Measurements from ENCODE around the gene CHMP2A. TPM values are rescaled to one million over a fixed set of nuclear protein-coding genes. Genes with fewer than 3 reads are reported as not detected.

The CHMP2A gene
- total and polyA plus RNA-seq, 2 donors from 2014 or later, result 142 to 294 TPM

GRCh38 chr19:58585442-58586132 is 30.7 kb upstream of the CHMP2A start:
- Histone ChIP-seq H3K4me1 (ENCODE audit: control insufficient read depth in 2 of 3, insufficient read depth in 2 of 3, low read depth in 1 of 3, low read length in 3 of 3) (peaks cover 0 to 6% (median 0%) of the 10 kb centered on the region in 3 donors), H3K9me3 (ENCODE audit: control insufficient read depth in 2 of 3, insufficient read depth in 1 of 3, low read length in 3 of 3) (no peaks in the 10 kb centered on the region), H3K4me3 (ENCODE audit: low read length in 3 of 3) (no peak overlapping the region), H3K9ac (ENCODE audit: low read length in 3 of 3) (no peak overlapping the region), H3K36me3 (ENCODE audit: control insufficient read depth in 2 of 3, insufficient read depth in 3 of 3, low read length in 3 of 3) (peaks cover 2 to 7% (median 3%) of the 10 kb centered on the region in 3 donors), H3K27ac (ENCODE audit: low read depth in 2 of 2, low read length in 2 of 2) (no peak overlapping the region), H3K27me3 (ENCODE audit: control insufficient read depth, insufficient read depth, low read length) (no peaks in the 10 kb centered on the region)
- no peak for TF ChIP-seq CTCF (IDR thresholded peaks at IDR 0.05; ENCODE audit: borderline replicate concordance, extremely low read depth, insufficient read depth)
- intact Hi-C loops (cut with DNase I), result no loop called here
- FAIRE-seq, result no peak
- no peak for DNase-seq

GRCh38 chr19:58584498-58585441 is 29.9 kb upstream of the CHMP2A start:
- Histone ChIP-seq H3K9me3 (ENCODE audit: control insufficient read depth in 2 of 3, insufficient read depth in 1 of 3, low read length in 3 of 3) (no peaks in the 10 kb centered on the region), H3K36me3 (ENCODE audit: control insufficient read depth in 2 of 3, insufficient read depth in 3 of 3, low read length in 3 of 3) (peaks cover 2 to 7% (median 3%) of the 10 kb centered on the region in 3 donors), H3K9ac (ENCODE audit: low read length in 3 of 3) (no peak overlapping the region), H3K4me1 (ENCODE audit: control insufficient read depth in 2 of 3, insufficient read depth in 2 of 3, low read depth in 1 of 3, low read length in 3 of 3) (peaks cover 0 to 6% (median 0%) of the 10 kb centered on the region in 3 donors), H3K27me3 (ENCODE audit: control insufficient read depth, insufficient read depth, low read length) (no peaks in the 10 kb centered on the region), H3K27ac (ENCODE audit: low read depth in 2 of 2, low read length in 2 of 2) (no peak overlapping the region), H3K4me3 (ENCODE audit: low read length in 3 of 3) (no peak overlapping the region)
- DNase-seq, result peak in 1 of 5 donors; percentile 41
- intact Hi-C loops (cut with DNase I), result no loop called here
- FAIRE-seq, result no peak
- TF ChIP-seq CTCF (IDR thresholded peaks at IDR 0.05; ENCODE audit: borderline replicate concordance, extremely low read depth, insufficient read depth), result no peak

DNA sequence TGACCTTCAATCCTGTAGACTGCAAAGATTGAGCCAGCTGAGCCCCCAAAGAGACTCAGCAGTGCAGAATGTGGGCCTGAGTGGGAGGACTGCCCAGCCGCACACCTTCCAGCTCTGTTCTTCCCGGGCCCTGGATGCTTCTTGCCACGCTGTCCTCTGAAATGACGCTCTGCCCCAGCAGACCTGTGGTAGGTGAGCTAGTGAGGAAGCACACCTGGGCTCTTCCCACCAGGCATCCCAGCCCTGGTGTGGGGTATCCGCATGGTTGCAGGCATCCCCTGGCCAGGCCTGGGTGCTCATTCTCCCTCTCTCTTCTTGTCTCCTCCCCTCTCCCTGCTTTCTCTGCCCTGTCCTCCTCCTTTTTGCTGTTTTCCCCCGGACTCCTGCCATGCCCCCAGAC is 28.1 kb upstream of the CHMP2A start:
- DNase-seq (peak in 2 of 5 donors; percentile 30 to 65), FAIRE-seq (no peak)
- Histone ChIP-seq H3K36me3 (ENCODE audit: control insufficient read depth in 2 of 3, insufficient read depth in 3 of 3, low read length in 3 of 3) (peaks cover 2 to 7% (median 3%) of the 10 kb centered on the region in 3 donors), H3K9me3 (ENCODE audit: control insufficient read depth in 2 of 3, insufficient read depth in 1 of 3, low read length in 3 of 3) (no peaks in the 10 kb centered on the region), H3K4me1 (ENCODE audit: control insufficient read depth in 2 of 3, insufficient read depth in 2 of 3, low read depth in 1 of 3, low read length in 3 of 3) (peaks cover 0 to 6% (median 0%) of the 10 kb centered on the region in 3 donors), H3K4me3 (ENCODE audit: low read length in 3 of 3) (no peak overlapping the region), H3K9ac (ENCODE audit: low read length in 3 of 3) (no peak overlapping the region), H3K27ac (ENCODE audit: low read depth in 2 of 2, low read length in 2 of 2) (no peak overlapping the region), H3K27me3 (ENCODE audit: control insufficient read depth, insufficient read depth, low read length) (no peaks in the 10 kb centered on the region)
- intact Hi-C loops (cut with DNase I), result no loop called here
- TF ChIP-seq CTCF (IDR thresholded peaks at IDR 0.05; ENCODE audit: borderline replicate concordance, extremely low read depth, insufficient read depth), result no peak
